AG08395 (cell line): ENCODE measurements around the gene PTPN7.
"Not testable (repeated sequence)": the region's sequence is repeated elsewhere in the genome, so short reads cannot be mapped to it uniquely, and the experiment has no call there.

Experiments
- DNase-seq: peaks from one replicate; pipeline ENCODE4 v3.0.0; 2012; ENCODE audit warnings: mixed read lengths, low spot score

PTPN7 gene

GRCh38 chr1:202160377-202160940 lies at the start of gene PTPN7:
Gene PTPN7, minus strand, starts transcription at chr1:202160602. Its CDS starts 1,200 bp downstream, at chr1:202159402.
- DNase-seq = no peak

- no peak for DNase-seq
These were observed 48.0 kb upstream of the PTPN7 start for GRCh38 chr1:202208351-202208857.

DNA sequence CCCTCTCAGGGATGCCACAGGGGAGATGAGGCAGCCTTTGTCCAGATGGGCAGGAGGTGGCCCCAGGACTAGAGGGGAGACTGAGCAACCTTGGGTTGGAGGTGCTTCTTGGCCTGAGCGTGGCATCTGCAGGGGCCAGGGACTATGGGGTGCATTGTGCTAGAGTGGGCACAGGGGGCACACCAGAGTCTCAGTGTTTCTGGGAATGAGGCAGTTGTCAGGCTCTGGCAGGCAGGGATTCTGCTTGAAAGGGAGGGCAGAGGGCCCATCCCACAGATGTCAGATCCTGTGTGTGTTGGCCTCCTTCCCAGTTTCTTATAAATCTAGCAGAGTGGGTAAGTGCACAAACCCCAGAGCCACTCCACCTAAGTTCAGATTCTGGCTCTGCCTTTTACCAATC lies 46.9 kb upstream of the PTPN7 start:
- DNase-seq = peak; percentile 52

- no peak for DNase-seq
These were observed 45.3 kb upstream of the PTPN7 start for GRCh38 chr1:202205523-202206190.

GRCh38 chr1:202204065-202204464 lies 43.7 kb upstream of the PTPN7 start:
- DNase-seq = no peak

DNA sequence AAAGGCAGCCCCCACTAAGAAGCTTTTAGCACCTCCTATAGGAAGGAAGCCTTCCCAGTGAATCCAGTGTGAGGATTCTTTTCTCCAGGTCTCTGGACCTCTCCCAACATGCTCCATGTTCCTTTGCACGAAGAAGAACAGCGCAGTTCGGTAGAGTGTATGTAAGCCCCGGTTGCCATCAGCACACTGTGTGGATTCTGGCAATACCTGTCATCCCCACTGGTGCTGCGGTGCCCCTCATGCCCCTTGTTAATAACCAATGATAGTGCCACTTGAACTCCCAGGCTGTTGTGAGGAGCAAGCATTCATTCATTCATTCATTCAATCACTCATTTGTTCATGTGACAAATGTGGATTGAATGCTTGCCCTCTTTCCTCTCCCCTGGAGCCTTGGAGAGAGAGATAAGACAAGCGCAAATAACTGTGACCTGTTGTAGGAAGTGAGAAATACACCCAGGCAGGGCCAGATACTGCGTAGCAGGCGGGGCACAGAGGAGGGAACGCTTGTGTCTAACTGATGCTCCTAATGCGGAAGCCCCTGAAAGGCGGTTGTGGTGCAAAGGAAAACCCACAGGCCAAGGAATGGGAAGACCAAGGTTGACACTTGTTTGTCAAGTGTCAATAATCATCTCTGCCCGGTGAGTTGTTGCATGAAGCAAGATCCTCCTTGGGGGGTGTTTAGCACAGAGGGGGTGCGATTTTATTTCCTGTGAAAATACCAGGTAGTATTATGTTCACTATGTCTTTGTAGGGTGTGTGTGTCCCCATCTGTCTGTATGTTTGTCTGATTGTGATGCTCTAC lies 43.0 kb upstream of the PTPN7 start:
- no peak for DNase-seq

DNA sequence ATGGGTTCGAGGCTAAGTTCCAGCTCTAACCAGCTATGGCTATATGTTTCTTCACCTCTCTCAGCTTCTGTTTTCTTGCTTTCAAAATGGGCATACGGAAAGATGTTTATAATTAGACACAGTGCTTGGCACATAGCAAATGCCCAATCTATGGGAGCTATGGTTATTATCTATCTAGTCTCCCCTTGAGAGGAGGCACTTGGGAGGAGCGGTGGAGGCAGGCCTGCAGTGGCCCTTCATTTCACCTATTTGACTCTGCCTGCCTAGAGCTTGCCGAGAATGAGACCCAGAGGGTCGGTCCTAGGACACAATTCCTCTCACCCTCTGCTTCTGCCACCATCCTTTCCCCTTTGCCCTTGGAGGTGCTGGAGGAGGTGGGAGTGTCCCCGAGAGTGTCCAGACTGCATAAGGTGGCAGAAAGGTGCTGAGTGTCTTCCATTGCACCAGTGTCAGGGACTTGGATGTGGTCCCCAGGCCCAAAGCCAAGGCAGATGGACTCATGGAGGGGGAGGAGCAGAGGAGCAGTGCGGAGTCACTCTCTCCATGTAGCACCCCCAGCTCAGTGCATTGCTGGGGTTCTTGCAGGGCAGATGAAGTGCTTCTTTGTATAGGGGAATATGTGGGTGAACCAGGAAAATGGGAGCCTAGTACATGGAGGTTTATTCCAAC lies 42.2 kb upstream of the PTPN7 start:
- no peak for DNase-seq

DNA sequence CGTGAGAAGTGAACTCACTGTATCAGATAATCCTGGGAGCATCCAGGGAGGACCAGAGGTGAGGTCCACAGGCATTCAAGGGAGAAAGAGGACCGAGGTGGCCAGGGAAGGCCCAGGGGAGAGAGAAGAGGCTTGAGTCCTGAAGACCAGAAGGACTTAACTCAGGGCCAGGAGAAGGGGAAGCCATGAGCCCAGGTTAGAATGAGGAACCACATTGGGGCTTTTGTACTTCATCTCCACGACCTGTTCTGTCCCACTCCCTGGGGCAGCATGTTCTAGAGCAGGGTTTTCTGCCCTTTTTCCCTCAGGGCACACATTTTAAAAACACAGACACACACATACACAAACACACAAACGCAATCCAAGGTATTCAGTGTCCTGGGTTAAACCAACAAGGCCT lies 41.6 kb upstream of the PTPN7 start:
- DNase-seq = no peak

DNA sequence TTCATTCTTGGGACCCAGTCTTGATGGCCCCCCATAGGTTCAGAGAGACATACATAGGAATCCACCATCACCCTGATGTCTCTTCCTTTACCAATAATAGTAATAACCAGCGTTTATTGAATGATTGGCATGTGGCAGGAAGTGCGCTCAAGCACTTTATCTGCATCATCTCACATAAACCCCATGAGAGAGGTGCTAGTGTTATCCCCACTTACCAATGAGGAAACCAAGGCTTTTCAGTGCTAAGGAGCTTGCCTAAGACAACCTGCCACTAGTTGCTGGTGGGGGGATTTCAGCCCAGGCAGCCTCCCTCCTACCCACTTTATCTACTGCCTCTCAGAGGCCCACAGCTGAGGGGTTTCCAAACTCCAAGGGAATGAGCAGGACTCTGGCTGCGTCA lies 40.9 kb upstream of the PTPN7 start:
- DNase-seq = no peak

DNA sequence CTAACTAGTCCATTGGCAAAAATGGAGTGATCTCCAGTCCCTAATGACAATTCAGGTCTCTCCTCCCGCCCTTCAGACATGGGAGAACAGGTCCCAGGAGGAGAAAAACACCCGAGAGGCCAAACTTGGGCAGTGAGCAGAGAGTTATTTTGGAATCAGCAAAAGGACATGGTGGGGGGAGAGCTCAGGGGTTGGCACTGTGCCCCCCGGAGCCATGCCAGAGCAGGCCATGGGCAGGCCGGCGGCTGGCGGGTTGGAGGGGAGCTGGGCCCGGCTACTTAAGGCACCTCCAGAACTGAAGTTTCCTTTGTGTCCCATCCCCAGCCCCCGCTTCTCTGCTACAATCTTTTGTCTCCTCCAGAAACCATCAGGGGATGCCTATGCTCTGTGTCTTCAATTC lies 40.3 kb upstream of the PTPN7 start:
- no peak for DNase-seq

DNA sequence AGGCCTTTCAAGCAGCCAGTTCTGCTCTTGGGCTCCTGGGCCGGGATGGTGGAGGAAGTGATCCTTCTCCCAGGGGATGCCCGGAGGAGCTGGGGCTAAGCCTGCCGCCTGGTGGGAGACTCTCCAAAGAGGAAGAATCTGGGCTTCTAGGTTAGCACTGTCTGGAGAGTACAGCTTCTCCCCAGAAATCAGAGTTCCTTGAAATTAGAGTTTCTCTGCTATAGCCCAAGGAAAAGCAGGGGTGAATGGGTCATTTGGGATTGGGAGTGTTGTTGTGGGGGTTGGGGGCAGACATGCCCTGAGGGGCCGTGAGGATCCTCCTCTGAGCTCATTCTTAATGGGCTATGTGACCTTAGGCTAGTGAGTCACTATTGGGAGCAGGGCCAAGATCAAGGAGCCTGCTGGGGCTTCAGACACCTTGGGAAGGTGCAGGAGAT lies 39.7 kb upstream of the PTPN7 start:
- no peak for DNase-seq

DNA sequence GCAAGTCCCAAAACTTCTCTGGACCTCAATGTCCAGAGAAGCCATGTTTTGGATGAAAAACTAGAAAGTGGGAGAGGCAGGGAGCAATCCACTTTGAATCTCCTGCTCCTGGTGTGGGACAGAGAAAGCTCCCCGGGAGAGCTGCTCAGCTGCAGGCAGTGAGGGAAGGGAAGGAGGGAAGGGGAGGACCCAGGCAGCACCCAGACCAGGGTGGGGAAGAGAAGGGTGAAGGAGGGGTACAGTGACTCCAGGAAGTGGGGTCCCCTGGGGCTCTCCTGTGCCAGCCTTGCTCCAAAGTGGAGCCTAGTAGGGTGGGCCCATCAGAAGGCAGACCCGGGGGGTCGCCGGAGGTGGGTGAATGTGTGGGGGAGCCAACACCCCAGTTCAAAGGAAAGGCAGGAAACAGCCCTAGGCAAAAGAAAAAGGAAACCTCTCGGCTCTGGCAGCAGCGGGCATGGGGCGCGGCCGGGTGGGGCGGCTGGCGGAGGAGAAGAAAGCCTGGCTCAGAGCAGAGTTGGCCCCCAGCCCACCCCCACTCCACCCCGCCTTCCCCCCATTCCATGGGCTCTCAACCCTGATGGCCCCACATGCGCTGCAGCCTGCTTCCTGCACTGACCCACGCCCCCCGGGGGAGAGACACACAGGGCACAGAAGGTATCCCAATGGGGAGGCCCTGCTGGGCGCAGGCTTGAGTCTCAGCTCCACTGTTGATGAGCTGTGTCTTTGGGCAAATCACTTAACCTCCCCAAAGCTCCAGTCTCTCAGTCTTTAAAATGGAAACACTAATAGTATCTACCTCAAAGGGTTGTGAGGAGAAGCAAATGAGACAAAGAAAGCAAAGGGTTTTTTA lies 38.9 kb upstream of the PTPN7 start:
- DNase-seq = no peak

GRCh38 chr1:202198366-202198724 lies 37.9 kb upstream of the PTPN7 start:
- no peak for DNase-seq

GRCh38 chr1:202197653-202198365 lies 37.4 kb upstream of the PTPN7 start:
- no peak for DNase-seq

DNA sequence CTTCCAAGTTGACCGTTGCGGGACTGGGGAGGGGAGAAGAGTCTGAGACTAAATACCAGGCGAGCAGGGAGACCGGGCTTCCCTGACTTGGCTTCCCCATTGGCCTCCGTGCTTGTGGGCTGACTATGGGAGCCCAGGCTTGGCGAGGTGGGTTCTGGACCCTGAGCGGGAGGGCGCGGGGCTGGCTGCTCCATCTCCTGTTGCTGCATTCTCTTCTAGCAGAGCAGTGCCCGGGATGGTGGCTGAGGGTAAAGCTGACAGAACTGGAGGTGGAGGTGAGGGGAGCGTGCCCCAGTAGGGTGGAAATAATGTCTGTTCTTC lies 33.9 kb upstream of the PTPN7 start:
- no peak for DNase-seq

DNA sequence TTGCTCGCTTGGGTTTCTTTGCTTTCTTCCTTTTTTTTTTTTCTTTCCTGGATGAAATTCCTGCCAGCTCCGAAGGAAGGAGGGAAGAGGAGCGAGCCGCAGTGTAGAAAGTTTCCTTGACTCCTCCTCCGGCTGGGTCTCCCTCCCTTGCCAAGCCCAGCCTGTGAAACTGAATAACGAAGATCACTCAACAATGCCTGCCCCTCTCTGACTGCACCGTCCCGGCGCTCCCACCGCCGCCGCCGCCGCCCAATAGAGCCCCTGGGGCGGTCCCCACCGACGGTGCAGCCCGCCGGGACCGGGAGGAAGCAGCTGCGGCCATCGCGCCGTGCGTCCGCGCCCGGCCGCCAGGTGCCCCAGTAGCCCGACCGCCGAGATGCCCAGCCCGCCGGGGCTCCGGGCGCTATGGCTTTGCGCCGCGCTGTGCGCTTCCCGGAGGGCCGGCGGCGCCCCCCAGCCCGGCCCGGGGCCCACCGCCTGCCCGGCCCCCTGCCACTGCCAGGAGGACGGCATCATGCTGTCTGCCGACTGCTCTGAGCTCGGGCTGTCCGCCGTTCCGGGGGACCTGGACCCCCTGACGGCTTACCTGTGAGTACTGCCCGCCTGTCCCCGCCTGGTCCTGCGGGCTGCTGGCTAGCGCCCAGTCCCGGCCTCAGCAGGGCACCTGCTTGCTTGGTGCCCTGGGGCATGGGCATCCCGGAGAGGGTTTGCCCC lies 33.4 kb upstream of the PTPN7 start, which contains the start of gene LGR6:
Gene LGR6 (plus strand): TSS at position 186 of the 714 bp plus-strand sequence. CDS start 191 bp downstream, at position 377.
- DNase-seq = no peak

GRCh38 chr1:202192770-202193613 lies 32.6 kb upstream of the PTPN7 start:
- peak; percentile 59 for DNase-seq

- not testable (repeated sequence) for DNase-seq
These were observed 31.0 kb upstream of the PTPN7 start for GRCh38 chr1:202191391-202191790.
